Progenitor cell of endocrine pancreas (in vitro differentiated cells): Measurements from ENCODE around the gene KCNAB2. TPM values are rescaled to one million over a fixed set of nuclear protein-coding genes. Genes with fewer than 3 reads are reported as not detected.

Experiments
- DNase-seq: peaks from one replicate; pipeline ENCODE4 v3.0.0; 2021; ENCODE audit warnings: low spot score; ENCODE audit not compliant: unreplicated experiment
- H3K27ac Mint-ChIP-seq: 2 replicates; pipeline ENCODE4 v1.8.0; 2021; ENCODE audit warnings: mild to moderate bottlenecking, moderate library complexity, mixed read lengths
- H3K27me3 Mint-ChIP-seq: 2 replicates; pipeline ENCODE4 v1.8.0; 2021; ENCODE audit warnings: mixed read lengths
- H3K36me3 Mint-ChIP-seq: 2 replicates; pipeline ENCODE4 v1.8.0; 2022; ENCODE audit warnings: mixed read lengths; ENCODE audit not compliant: insufficient read depth
- H3K4me1 Mint-ChIP-seq: 2 replicates; pipeline ENCODE4 v1.8.0; 2021; ENCODE audit warnings: low read depth, mixed read lengths
- H3K4me3 Mint-ChIP-seq: 2 replicates; pipeline ENCODE4 v1.8.0; 2021; ENCODE audit warnings: low read depth, mild to moderate bottlenecking, moderate library complexity, mixed read lengths
- H3K9me3 Mint-ChIP-seq: 2 replicates; pipeline ENCODE4 v1.8.0; 2021; ENCODE audit warnings: low read depth, mixed read lengths
- CTCF ChIP-seq: fragments of 200-600 bp; sonication (generic); IDR thresholded peaks from one replicate; pipeline ENCODE4 v1.5.0; 2021; ENCODE audit warnings: antibody characterized with exemption, mild to moderate bottlenecking; ENCODE audit not compliant: unreplicated experiment
- total RNA-seq: library from RNA; stranded (reverse); gene quantifications from 2 replicates; pipeline ENCODE4 v1.2.1, GENCODE V29; 2021

Gene KCNAB2
- total RNA-seq, 1 donor from 2014 or later = 6.9 TPM

GRCh38 chr1:6008084-6008415 lies 37.6 kb upstream of the KCNAB2 start:
- no peak overlapping the region for H3K4me3 Mint-ChIP-seq
- TF ChIP-seq CTCF = no peak
- no peak for DNase-seq
- no peak overlapping the region for H3K27ac Mint-ChIP-seq
- H3K4me1 Mint-ChIP-seq = peaks cover 7% of the 10 kb centered on the region
- no peaks in the 10 kb centered on the region for H3K9me3 Mint-ChIP-seq
- no peaks in the 10 kb centered on the region for H3K36me3 Mint-ChIP-seq
- peaks cover 15% of the 10 kb centered on the region for H3K27me3 Mint-ChIP-seq

GRCh38 chr1:6008696-6009095 lies 37.0 kb upstream of the KCNAB2 start:
- TF ChIP-seq CTCF = no peak
- no peak for DNase-seq
- Mint-ChIP-seq H3K36me3 (no peaks in the 10 kb centered on the region), H3K4me1 (peaks cover 3% of the 10 kb centered on the region), H3K27ac (no peak overlapping the region), H3K27me3 (peaks cover 8% of the 10 kb centered on the region), H3K9me3 (no peaks in the 10 kb centered on the region), H3K4me3 (no peak overlapping the region)

GRCh38 chr1:6009120-6010040 lies 36.3 kb upstream of the KCNAB2 start:
- no peaks in the 10 kb centered on the region for H3K9me3 Mint-ChIP-seq
- TF ChIP-seq CTCF = no peak
- H3K36me3 Mint-ChIP-seq = no peaks in the 10 kb centered on the region
- H3K27me3 Mint-ChIP-seq = peaks cover 3% of the 10 kb centered on the region
- no peaks in the 10 kb centered on the region for H3K4me1 Mint-ChIP-seq
- no peak overlapping the region for H3K27ac Mint-ChIP-seq
- DNase-seq = no peak
- no peak overlapping the region for H3K4me3 Mint-ChIP-seq

- Mint-ChIP-seq H3K9me3 (no peaks in the 10 kb centered on the region), H3K27ac (no peak overlapping the region), H3K36me3 (no peaks in the 10 kb centered on the region), H3K4me1 (no peaks in the 10 kb centered on the region), H3K27me3 (no peaks in the 10 kb centered on the region), H3K4me3 (no peak overlapping the region)
- DNase-seq = no peak
- TF ChIP-seq CTCF = no peak
Measured at GRCh38 chr1:6010554-6010953, 35.1 kb upstream of the KCNAB2 start.

GRCh38 chr1:6011161-6011945 lies 34.3 kb upstream of the KCNAB2 start:
- no peaks in the 10 kb centered on the region for H3K4me1 Mint-ChIP-seq
- no peaks in the 10 kb centered on the region for H3K27me3 Mint-ChIP-seq
- H3K9me3 Mint-ChIP-seq = no peaks in the 10 kb centered on the region
- H3K36me3 Mint-ChIP-seq = no peaks in the 10 kb centered on the region
- TF ChIP-seq CTCF = no peak
- H3K27ac Mint-ChIP-seq = peak overlapping the region; percentile 2
- no peak for DNase-seq
- no peak overlapping the region for H3K4me3 Mint-ChIP-seq
